Stimulated activated CD4-positive, alpha-beta T cell treated with anti-CD3 and anti-CD28 coated beads, Interleukin-2, amount 100 ng/mL, for 48 hours (primary cell): ENCODE measurements around the gene THOP1.
"Not testable (repeated sequence)": the region's sequence is repeated elsewhere in the genome, so short reads cannot be mapped to it uniquely, and the experiment has no call there.

ENCODE experiments used
- DNase-seq, 2 donors: peaks; one replicate each; pipeline ENCODE4 v3.0.0-alpha.2; 2020

The THOP1 gene

DNA sequence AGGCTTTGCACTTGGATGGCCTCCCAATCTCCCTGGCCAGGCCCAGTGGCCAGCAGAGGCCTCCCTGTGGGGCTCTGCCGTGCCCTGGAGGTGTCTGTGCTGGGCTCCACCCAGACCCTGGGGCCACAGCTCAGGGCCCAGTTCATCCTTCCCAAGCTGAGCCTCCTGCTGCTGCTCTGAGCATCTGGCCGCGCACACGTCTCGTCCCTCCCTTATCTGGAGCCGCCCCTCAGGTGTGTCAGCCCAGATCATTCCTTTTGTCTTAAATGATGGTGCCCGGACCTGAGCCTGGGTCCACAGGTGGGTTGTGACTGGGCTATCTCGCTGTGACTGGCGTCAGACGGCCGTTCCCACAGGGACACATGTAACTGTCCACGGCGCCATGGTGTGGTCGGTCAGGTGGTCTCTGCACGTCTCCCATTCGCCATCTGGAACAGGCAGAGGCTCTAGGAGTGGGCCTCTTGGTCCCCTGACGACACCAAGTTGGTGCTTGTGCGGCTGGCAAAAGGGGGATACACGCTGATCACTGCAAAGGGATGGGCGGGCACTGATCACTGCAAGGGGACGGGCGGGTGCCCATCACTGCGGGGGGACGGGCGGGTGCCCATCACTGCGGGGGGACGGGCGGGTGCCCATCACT is 20.1 kb downstream of the THOP1 start:
- DNase-seq = no peak

DNA sequence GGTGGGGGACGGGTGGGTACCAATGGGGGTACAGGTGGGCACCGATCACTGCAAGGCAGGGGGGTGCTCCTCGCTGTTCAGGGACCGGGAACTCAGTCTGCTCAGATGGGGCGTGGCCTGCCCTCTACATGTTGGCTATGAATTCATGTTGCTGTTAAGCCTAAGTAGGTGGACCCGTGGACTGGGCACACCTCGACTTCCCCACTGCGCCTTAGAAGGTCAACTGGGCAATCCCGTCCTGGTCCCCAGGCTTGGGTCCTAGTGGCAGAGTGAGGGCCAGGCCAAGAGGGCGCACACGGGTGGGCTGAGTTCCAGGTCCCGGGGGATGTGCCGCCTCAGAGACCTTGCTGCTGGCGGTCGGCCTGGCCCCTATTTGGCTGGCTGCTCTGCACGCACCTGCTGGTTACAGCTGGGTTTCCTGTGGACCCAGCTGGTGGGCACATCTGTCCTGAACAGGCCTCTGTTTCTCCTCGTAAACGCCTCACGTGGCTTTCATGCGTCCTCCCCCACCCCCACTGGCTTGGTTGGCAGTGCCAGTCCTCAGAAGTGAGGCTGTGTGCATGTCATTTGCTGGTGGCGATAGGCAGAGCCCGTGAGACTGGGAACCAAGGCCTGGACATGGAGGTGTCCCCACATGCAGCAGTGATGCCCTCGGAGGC is 20.8 kb downstream of the THOP1 start:
- no peak for DNase-seq

DNA sequence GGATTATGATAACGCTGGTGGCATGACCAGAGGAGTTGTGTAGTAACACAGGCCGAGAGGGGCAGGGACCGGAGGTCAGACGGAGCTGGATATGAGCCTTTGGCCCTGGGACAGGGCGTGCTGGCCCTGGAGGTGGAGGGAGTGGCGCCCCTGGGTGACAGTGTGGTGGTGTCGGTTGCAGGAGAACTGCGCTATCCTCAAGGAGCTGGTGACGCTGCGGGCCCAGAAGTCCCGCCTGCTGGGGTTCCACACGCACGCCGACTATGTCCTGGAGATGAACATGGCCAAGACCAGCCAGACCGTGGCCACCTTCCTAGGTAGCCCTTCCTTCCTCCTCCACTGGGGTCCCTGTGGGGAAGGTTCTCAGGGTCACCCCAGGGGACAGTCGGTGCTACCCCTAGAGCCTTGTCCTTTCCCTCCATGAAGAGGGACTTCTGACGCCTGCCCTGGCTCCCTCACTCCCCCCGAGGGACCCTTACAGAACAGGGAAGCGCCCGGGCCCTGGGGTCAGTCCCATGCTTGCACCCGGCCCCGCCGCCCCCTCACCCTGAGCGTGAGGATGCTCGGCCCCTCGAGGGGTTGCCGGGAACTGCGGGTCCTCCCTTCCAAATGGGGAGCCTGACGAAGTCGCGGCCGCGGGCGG is 21.6 kb downstream of the THOP1 start:
- DNase-seq = no peak

- DNase-seq = no peak
Measured at GRCh38 chr19:2807379-2808128, 22.3 kb downstream of the THOP1 start.

GRCh38 chr19:2808129-2808941 is 23.0 kb downstream of the THOP1 start:
- no peak for DNase-seq

DNA sequence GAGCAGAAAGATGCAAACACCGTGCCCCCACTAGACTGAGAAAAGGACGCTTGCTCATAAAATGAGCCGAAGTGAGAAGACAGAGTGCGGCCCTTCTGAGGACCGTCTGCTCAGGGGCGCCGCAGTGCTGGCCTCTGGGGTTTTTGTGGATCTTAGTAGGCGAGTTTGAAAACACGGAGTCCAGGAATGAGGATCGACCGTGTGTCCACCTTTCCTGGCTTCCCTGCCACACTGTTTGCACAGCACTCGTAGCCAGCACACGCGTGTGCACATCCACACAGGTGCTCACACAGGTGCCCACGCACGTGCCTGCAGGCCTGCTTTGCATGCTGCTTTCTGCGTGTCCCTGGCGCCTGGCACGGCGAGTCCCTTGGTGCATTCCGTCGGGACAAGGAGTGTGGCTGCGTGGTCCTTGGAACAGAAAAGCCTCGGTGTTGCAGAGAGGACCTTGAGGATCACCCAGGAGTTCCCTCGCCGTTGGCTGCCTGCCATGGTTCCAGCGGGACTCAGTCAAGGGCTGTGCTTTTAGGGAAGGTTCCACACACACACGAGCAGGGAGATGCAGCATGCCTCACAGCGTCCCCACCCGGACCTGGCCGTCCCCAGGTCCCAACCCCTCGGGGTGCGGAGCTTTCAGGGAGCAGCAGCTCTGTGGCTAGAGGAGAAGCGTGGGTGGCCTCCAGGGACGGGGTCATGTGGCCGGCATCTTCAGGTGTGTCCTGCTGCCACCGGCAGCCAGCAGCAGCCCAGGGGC is 24.3 kb downstream of the THOP1 start:
- DNase-seq = no peak

GRCh38 chr19:2810141-2811091 is 25.1 kb downstream of the THOP1 start:
- DNase-seq = no peak

DNA sequence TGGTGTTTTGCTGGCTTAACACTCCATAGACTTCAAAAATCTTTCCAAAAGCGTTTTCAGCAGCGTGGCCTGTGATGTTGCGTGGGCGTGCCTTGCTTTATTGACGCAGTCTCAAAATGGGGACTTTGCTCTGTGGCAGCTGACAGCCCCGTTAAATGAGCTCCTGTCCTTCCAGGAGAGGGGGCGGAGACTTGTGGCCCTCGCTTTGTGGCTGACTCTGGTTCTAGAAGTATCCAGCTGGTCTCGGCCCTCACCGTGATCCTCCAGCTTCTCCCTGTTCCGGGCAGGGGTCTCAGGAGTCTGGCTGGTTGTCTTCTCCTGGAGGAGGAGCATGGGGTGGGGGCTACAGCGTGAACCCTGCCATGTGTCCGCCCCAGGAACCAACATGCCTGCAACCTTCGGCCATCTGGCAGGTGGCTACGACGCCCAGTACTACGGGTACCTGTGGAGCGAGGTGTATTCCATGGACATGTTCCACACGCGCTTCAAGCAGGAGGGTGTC is 26.0 kb downstream of the THOP1 start:
- no peak for DNase-seq

GRCh38 chr19:2811735-2812413 is 26.6 kb downstream of the THOP1 start:
- DNase-seq = no peak

- no peak for DNase-seq
Measured at GRCh38 chr19:2812414-2813234, 27.3 kb downstream of the THOP1 start.

GRCh38 chr19:2813235-2814160 is 28.2 kb downstream of the THOP1 start:
- DNase-seq = no peak

DNA sequence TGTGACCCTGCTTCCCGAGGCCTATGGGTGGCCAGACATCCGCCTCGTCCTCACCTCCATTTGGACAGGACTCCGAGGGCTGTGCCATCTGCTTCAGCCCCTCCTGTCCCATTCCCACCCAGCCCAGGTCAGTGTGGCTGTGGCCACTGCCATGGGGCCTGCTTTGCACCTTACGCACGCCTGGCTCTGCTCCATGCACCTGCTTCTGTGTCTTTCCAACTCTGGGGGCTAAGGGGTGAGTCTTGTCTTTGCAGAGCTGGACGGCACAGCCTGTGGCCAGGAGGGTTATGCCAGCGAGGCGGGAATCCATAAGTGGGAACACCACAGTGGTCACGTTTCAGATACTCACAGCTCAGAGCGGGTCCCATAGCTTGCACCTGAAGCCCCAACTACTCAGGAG is 29.1 kb downstream of the THOP1 start:
- no peak for DNase-seq

- DNase-seq = no peak
Measured at GRCh38 chr19:2815191-2815614, 29.9 kb downstream of the THOP1 start.

DNA sequence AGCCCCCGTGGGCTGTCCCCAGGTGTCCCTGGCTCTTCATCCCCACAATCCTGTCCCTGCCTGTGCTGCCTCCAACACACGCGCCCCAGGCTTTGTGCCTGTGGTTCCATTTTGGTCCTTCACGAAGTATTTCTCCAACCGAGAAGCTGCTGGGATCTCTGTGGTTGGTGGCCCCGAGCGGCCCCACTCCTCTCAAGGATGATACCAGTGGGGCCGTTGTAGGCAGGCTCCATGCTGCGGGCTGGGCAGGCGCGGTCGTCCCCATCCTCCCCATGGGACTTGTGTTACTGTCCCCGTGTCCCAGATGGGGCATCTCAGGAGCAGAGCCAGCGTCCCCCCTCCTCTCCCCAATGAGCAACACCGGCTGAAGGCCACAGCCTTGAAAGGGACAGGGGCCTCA is 30.6 kb downstream of the THOP1 start:
- DNase-seq = no peak

- DNase-seq = no peak
Measured at GRCh38 chr19:2816641-2817040, 31.3 kb downstream of the THOP1 start.

DNA sequence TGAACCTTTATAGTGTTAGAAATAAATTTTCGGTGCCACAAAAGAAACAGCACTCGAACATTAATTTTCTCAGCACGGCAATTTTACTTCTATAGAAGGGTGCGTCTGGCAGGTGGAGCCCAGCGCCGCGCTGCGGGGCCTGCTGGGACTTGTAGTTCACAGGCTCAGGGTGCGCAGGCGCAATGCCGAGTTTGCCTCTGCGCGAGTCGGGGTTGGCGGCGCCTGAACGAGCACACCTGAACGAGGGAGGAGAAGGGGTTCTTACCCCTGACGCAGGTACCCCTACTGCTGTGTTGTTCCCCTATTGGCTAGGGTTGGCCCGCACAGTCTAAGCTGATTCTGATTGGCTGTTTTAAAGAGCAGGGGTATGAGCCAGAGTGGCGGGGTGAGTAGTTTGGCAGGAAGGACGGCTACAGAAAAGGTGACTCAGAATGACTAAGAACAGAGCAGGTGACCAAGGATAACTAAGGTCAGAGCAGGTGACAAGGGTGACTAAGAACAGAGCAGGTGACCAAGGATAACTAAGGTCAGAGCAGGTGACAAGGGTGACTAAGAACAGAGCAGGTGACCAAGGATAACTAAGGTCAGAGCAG is 32.0 kb downstream of the THOP1 start:
- DNase-seq = not testable (repeated sequence)

GRCh38 chr19:2819540-2820111 is 34.3 kb downstream of the THOP1 start, which contains the start of gene ZNF554:
Gene ZNF554, plus strand, starts transcription at chr19:2819868. Its CDS starts 204 bp downstream, at chr19:2820072.
- peak; percentile 97 to 99 for DNase-seq
